SK-N-SH (cell line): ENCODE measurements around the gene MAF. TPM values are rescaled to one million over a fixed set of nuclear protein-coding genes. Genes with fewer than 3 reads are reported as not detected.

Experiments
- CTCF ChIA-PET: fragments of 300-600, 350-600 bp; formaldehyde crosslinking; extraction: SDS; loops from one replicate; lab custom pipeline; 2021; lab: Yijun Ruan, JAX
- POLR2A ChIA-PET: fragments of 350-600 bp; sonication (Branson Sonifier 250); formaldehyde crosslinking; extraction: SDS; loops from one replicate; lab custom pipeline; 2020; ENCODE audit warnings: antibody characterized with exemption, inconsistent platforms; lab: Yijun Ruan, JAX
- DNase-seq: peaks from one replicate; pipeline ENCODE4 v3.0.0; 2012
- H2AFZ ChIP-seq: fragments of 200-600 bp; sonication (generic); 2 replicates; pipeline ENCODE4 v1.8.1; 2016; ENCODE audit warnings: antibody characterized with exemption, mild to moderate bottlenecking, low read depth
- H3F3A ChIP-seq: fragments of 200-600 bp; sonication (generic); replicated peaks from 2 replicates; pipeline ENCODE3; 2016; ENCODE audit warnings: antibody characterized with exemption, mild to moderate bottlenecking; ENCODE audit not compliant: insufficient read depth
- H3K27ac ChIP-seq, 2 experiments: fragments of 200-500 bp in 1 of 2; fragments of 200-600 bp in 1 of 2; sonication (Bioruptor generic) in 1 of 2; sonication (generic), shearing (Covaris generic) in 1 of 2; 2 replicates each; pipeline versions ENCODE4 v1.5.1 to v1.6.1; 2014 to 2016; ENCODE audit warnings: low read depth in 2 of 2, inconsistent platforms in 1 of 2, low read length in 1 of 2, mild to moderate bottlenecking in 1 of 2, mixed read lengths in 1 of 2
- H3K27me3 ChIP-seq: fragments of 200-600 bp; sonication (generic), shearing (Covaris generic); 2 replicates; pipeline ENCODE4 v1.6.1; 2016; ENCODE audit warnings: mixed run types; ENCODE audit not compliant: insufficient read depth
- H3K36me3 ChIP-seq, 2 experiments: fragments of 200-500 bp in 1 of 2; fragments of 200-600 bp in 1 of 2; sonication (Bioruptor generic) in 1 of 2; sonication (generic) in 1 of 2; replicated peaks in 1 of 2; 2 replicates each; pipeline versions ENCODE3 to v1.5.1; 2014 to 2016; ENCODE audit warnings: low read length in 1 of 2, mild to moderate bottlenecking in 1 of 2; ENCODE audit not compliant: insufficient read depth in 2 of 2, control insufficient read depth in 1 of 2
- H3K4me1 ChIP-seq, 2 experiments: fragments of 200-500 bp in 1 of 2; fragments of 200-600 bp in 1 of 2; sonication (Bioruptor generic) in 1 of 2; sonication (generic), shearing (Covaris generic) in 1 of 2; 2 replicates each; pipeline versions ENCODE4 v1.5.1 to v1.6.1; 2014 to 2016; ENCODE audit warnings: low read depth in 1 of 2, low read length in 1 of 2, mixed run types in 1 of 2; ENCODE audit not compliant: insufficient read depth in 2 of 2, control insufficient read depth in 1 of 2
- H3K4me2 ChIP-seq: fragments of 200-600 bp; sonication (generic), shearing (Covaris generic); 2 replicates; pipeline ENCODE4 v1.6.1; 2017; ENCODE audit warnings: mixed run types
- H3K4me3 ChIP-seq, 2 experiments: fragments of 200-500 bp in 1 of 2; fragments of 200-600 bp in 1 of 2; sonication (Bioruptor generic) in 1 of 2; sonication (generic), shearing (Covaris generic) in 1 of 2; 2 replicates each; pipeline versions ENCODE4 v1.5.1 to v1.8.1; 2014 to 2016; ENCODE audit warnings: low read depth in 2 of 2, inconsistent platforms in 1 of 2, low read length in 1 of 2, mild to moderate bottlenecking in 1 of 2, mixed read lengths in 1 of 2, moderate library complexity in 1 of 2
- H3K79me2 ChIP-seq: fragments of 200-600 bp; sonication (generic); 2 replicates; pipeline ENCODE4 v1.8.1; 2017; ENCODE audit warnings: mild to moderate bottlenecking; ENCODE audit not compliant: insufficient read depth
- H3K9ac ChIP-seq: fragments of 200-600 bp; sonication (generic); 2 replicates; pipeline ENCODE4 v1.6.1; 2017; ENCODE audit warnings: mixed run types
- H3K9me2 ChIP-seq: fragments of 200-600 bp; sonication (generic); 2 replicates; pipeline ENCODE4 v1.6.1; 2017; ENCODE audit warnings: mixed run types
- H3K9me3 ChIP-seq: fragments of 200-600 bp; sonication (generic); 2 replicates; pipeline ENCODE4 v1.6.1; 2017; ENCODE audit warnings: mixed run types, mild to moderate bottlenecking, moderate library complexity
- H4K20me1 ChIP-seq: fragments of 200-600 bp; sonication (generic); 2 replicates; pipeline ENCODE4 v1.6.1; 2017; ENCODE audit warnings: mild to moderate bottlenecking, mixed run types; ENCODE audit not compliant: insufficient read depth
- ELF1 ChIP-seq: IDR thresholded peaks from 2 replicates; pipeline ENCODE4 v1.4.0; 2012
- EZH2phosphoT487 ChIP-seq: fragments of 200-600 bp; sonication (generic); IDR thresholded peaks from 2 replicates; pipeline ENCODE4 v1.6.1; 2017; ENCODE audit warnings: low read depth, mixed run types, mild to moderate bottlenecking, antibody characterized with exemption, moderate library complexity, borderline replicate concordance
- FOSL2 ChIP-seq: IDR thresholded peaks from 2 replicates; pipeline ENCODE4 v1.4.0; 2012; ENCODE audit warnings: low read depth, mild to moderate bottlenecking, moderate library complexity, borderline replicate concordance
- FOXJ3 ChIP-seq: sonication (generic); formaldehyde crosslinking; IDR thresholded peaks from 2 replicates; pipeline ENCODE4 v1.5.1; 2020; ENCODE audit warnings: mild to moderate bottlenecking, missing genetic modification reagents
- FOXM1 ChIP-seq: IDR thresholded peaks from 2 replicates; pipeline ENCODE4 v1.4.0; 2012; ENCODE audit warnings: low read depth, mild to moderate bottlenecking
- GATA2 ChIP-seq: sonication (generic); formaldehyde crosslinking; IDR thresholded peaks from 2 replicates; pipeline ENCODE4 v1.5.0; 2020; ENCODE audit warnings: mild to moderate bottlenecking, missing genetic modification reagents
- JUND ChIP-seq: IDR thresholded peaks from 2 replicates; pipeline ENCODE4 v1.4.0; 2012
- NFIC ChIP-seq: IDR thresholded peaks from 2 replicates; pipeline ENCODE4 v1.4.0; 2012; ENCODE audit warnings: borderline replicate concordance
- NRF1 ChIP-seq: IDR thresholded peaks from 2 replicates; pipeline ENCODE4 v1.6.1; 2012; ENCODE audit warnings: low read depth, mild to moderate bottlenecking, low read length
- RAD21 ChIP-seq: IDR thresholded peaks from 2 replicates; pipeline ENCODE4 v1.6.1; 2012; ENCODE audit warnings: mild to moderate bottlenecking, low read length
- RFX5 ChIP-seq: IDR thresholded peaks from 2 replicates; pipeline ENCODE4 v1.6.1; 2012; ENCODE audit warnings: mild to moderate bottlenecking, improper control_type of control experiment, low read length
- SIN3A ChIP-seq: IDR thresholded peaks from 2 replicates; pipeline ENCODE4 v1.6.1; 2012; ENCODE audit warnings: low read depth, mild to moderate bottlenecking, low read length, moderate library complexity, borderline replicate concordance
- SMC3 ChIP-seq: IDR thresholded peaks from 2 replicates; pipeline ENCODE4 v1.6.1; 2012; ENCODE audit warnings: low read depth, low read length, improper control_type of control experiment
- TAF1 ChIP-seq: IDR thresholded peaks from 2 replicates; pipeline ENCODE4 v1.6.1; 2012; ENCODE audit warnings: low read depth, mild to moderate bottlenecking, low read length, moderate library complexity, borderline replicate concordance
- TCF12 ChIP-seq: IDR thresholded peaks from 2 replicates; pipeline ENCODE4 v1.4.0; 2012
- TEAD4 ChIP-seq: IDR thresholded peaks from 2 replicates; pipeline ENCODE4 v1.4.0; 2012; ENCODE audit warnings: mild to moderate bottlenecking, borderline replicate concordance; ENCODE audit not compliant: insufficient read depth
- YY1 ChIP-seq: IDR thresholded peaks from 2 replicates; pipeline ENCODE4 v1.4.0; 2012; ENCODE audit warnings: low read depth, mild to moderate bottlenecking
- WGBS: methylation state at CpG from one replicate; pipeline ENCODE4 v1.1.6; 2017; ENCODE audit warnings: low lambda C conversion rate; 5-methylcytosine and 5-hydroxymethylcytosine counted together
- polyA plus RNA-seq, 3 experiments: library from polyadenylated mRNA; depleted of rRNA; stranded (reverse); fragments of >200 nt; gene quantifications; 2 replicates each; pipeline ENCODE4 v1.2.3, GENCODE V29; 2012
- TF ChIP-seq, protein P1 (sequence below): IDR thresholded peaks from 2 replicates; pipeline ENCODE4 v1.4.0; 2012; ENCODE audit warnings: low read depth, borderline replicate concordance

Gene MAF
- polyA plus RNA-seq, 1 of the 3 experiments (the other 2 are of a cell fraction) = 0.23 TPM

DNA sequence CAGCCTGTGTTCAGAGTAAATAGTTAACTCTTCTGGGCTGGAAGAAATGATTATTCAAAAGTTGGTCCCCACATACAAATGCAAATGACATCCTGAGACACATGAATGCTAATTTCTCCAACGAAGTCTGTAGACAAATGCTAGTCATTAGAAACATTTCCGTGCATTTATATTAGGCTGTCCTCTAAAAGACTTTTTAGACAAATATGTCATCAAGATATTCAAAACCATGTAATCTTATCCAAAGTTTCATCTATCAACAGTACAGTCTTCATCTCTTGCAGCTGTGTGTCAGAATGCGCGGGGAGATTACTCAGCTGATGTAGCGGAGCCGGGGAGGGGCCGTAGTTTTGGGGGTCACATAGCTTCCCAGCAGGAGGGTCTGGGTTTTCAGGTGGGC is 33.8 kb upstream of the MAF start:
- 73% methylated on average over 7 of the region's 7 CpGs for WGBS
- TF ChIP-seq FOSL2 (no peak), FOXM1 (no peak), ELF1 (no peak), RFX5 (no peak), SIN3A (no peak), RAD21 (no peak), TEAD4 (no peak), JUND (no peak), NRF1 (no peak), TAF1 (no peak), TCF12 (no peak), SMC3 (no peak), EZH2phosphoT487 (no peak), YY1 (no peak), FOXJ3 (no peak)
- TF ChIP-seq, protein P1, sequence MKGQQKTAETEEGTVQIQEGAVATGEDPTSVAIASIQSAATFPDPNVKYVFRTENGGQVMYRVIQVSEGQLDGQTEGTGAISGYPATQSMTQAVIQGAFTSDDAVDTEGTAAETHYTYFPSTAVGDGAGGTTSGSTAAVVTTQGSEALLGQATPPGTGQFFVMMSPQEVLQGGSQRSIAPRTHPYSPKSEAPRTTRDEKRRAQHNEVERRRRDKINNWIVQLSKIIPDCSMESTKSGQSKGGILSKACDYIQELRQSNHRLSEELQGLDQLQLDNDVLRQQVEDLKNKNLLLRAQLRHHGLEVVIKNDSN = no peak
- H3K36me3 ChIP-seq = no peaks in the 10 kb centered on the region
- no peak overlapping the region for H3K9ac ChIP-seq
- no peak overlapping the region for H3K4me2 ChIP-seq
- no peak overlapping the region for H3K27ac ChIP-seq
- ChIA-PET POLR2A (no interaction called here), CTCF (no interaction called here)
- DNase-seq = no peak
- H2AFZ ChIP-seq = no peak overlapping the region
- no peaks in the 10 kb centered on the region for H4K20me1 ChIP-seq
- no peaks in the 10 kb centered on the region for H3K79me2 ChIP-seq
- no peaks in the 10 kb centered on the region for H3F3A ChIP-seq
- peaks cover 0 to 4% of the 10 kb centered on the region in 2 experiments; a peak in 1 of 4 replicates for H3K4me1 ChIP-seq
- no peaks in the 10 kb centered on the region for H3K9me2 ChIP-seq
- no peaks in the 10 kb centered on the region for H3K27me3 ChIP-seq
- H3K4me3 ChIP-seq = no peak overlapping the region
- no peaks in the 10 kb centered on the region for H3K9me3 ChIP-seq

DNA sequence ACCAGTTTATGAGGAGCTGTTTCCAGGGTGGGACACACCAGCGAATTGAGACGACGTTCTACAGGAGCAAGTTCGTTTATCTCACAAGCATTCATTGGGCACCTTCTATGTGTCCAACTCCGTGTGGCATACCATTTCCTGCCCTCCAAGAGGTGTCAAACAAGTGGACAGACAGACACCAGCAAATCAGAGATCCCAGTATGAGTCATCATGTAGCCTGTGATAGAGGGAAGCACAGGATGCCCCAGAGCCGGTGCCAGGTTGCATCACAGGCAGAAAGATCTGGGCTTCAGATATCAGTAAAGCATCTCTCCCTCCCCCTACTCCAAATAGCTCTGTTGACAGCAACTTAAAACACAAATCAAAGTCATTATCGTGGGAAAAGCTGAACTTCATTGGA is 31.8 kb upstream of the MAF start:
- CTCF ChIA-PET = interaction anchor here (1.1 kb wide), 1 partner anchor 1532 kb away, joined by 3 read pairs; no protein-coding TSS in a partner anchor
- no peaks in the 10 kb centered on the region for H3K36me3 ChIP-seq

More for the DNA sequence above, 31.8 kb upstream of the MAF start:
- DNase-seq = no peak
- H3K79me2 ChIP-seq = no peaks in the 10 kb centered on the region
- no peak overlapping the region for H3K4me3 ChIP-seq
- H2AFZ ChIP-seq = no peak overlapping the region
- WGBS = 41% methylated on average over 7 of the region's 7 CpGs
- no peaks in the 10 kb centered on the region for H3K9me2 ChIP-seq
- H4K20me1 ChIP-seq = no peaks in the 10 kb centered on the region
- H3K9me3 ChIP-seq = no peaks in the 10 kb centered on the region
- TF ChIP-seq NFIC (no peak), GATA2 (CRISPR knock-in tag) (0 out of 2 replicates have a peak, but pooled peaks have one; percentile 23)
- no peaks in the 10 kb centered on the region for H3K27me3 ChIP-seq
- POLR2A ChIA-PET = no interaction called here
- H3K4me2 ChIP-seq = no peak overlapping the region
- H3F3A ChIP-seq = no peaks in the 10 kb centered on the region
- H3K27ac ChIP-seq = no peak overlapping the region
- H3K9ac ChIP-seq = no peak overlapping the region
- H3K4me1 ChIP-seq = peaks cover 0 to 4% of the 10 kb centered on the region in 2 experiments; a peak in 1 of 4 replicates
